Fibroblast of skin of right quadriceps (primary cell): ENCODE results near the gene ESRRA.
"Not testable (repeated sequence)": the region's sequence is repeated elsewhere in the genome, so short reads cannot be mapped to it uniquely, and the experiment has no call there.

Source experiments
- DNase-seq: peaks from one replicate; pipeline ENCODE4 v3.0.0-alpha.2; 2013

ESRRA gene

DNA sequence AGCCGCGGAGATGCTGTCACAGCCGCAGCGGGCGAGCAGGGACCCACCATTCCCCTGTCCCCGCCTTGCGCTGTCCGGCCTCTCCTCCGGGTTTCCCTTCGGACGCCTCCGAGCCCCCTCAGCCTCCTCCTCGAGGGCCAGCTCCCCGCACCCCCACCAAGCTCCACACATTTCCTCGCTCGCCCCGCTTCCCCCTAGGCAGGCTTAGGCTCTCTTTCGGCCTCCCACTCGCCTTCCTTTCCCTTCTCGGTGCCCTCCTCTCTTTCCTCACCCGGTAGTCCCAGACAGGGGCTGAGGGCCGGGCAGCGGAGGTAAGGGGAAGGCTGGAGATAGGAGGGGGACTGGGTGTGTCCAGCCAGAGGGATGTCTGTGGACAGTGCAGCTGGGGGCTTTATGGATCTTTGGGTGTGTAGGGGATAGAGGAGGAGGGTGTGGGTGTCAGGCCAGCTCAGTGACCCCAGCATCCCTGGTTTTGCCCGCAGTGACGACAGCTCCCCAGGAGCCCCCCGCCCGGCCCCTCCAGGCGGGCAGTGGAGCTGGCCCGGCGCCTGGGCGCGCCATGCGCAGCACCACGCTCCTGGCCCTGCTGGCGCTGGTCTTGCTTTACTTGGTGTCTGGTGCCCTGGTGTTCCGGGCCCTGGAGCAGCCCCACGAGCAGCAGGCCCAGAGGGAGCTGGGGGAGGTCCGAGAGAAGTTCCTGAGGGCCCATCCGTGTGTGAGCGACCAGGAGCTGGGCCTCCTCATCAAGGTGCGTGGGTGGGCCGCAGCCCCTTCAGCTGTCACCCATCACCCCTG is 12.7 kb upstream of the ESRRA start:
- DNase-seq = no peak

- DNase-seq = no peak
Observed at GRCh38 chr11:64294774-64295173, 10.6 kb upstream of the ESRRA start.

GRCh38 chr11:64295760-64296159 is 9.6 kb upstream of the ESRRA start:
- DNase-seq = no peak

- no peak for DNase-seq
Observed at GRCh38 chr11:64296236-64296635, 9.1 kb upstream of the ESRRA start.

GRCh38 chr11:64296830-64297698 is 8.3 kb upstream of the ESRRA start:
- DNase-seq = no peak

DNA sequence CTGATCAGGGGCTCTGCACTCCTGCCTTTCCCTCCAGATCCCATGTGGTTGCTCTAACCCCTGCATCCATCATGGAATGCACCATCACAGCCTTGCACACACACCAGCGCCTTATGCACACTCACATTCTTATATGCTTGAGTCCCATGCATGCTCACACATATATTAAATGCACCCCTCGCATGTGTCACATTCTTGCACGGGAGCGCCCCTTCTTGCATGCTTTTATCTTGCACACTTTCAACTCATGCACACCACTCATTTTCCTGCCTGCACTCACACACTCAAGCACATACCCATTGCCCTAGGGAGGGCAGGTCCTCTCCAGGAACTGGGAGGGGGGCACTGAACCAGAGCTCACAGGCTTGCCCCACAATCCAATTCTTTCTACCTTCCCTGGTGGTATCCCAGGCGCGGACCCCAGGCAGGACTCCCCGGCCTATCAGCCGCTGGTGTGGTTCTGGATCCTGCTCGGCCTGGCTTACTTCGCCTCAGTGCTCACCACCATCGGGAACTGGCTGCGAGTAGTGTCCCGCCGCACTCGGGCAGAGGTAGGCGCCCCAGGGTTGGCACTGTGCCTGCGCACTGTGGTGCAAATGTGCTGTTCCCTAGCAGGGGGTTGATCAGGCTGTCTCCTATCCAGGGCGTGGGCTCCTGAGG is 7.5 kb upstream of the ESRRA start:
- no peak for DNase-seq

DNA sequence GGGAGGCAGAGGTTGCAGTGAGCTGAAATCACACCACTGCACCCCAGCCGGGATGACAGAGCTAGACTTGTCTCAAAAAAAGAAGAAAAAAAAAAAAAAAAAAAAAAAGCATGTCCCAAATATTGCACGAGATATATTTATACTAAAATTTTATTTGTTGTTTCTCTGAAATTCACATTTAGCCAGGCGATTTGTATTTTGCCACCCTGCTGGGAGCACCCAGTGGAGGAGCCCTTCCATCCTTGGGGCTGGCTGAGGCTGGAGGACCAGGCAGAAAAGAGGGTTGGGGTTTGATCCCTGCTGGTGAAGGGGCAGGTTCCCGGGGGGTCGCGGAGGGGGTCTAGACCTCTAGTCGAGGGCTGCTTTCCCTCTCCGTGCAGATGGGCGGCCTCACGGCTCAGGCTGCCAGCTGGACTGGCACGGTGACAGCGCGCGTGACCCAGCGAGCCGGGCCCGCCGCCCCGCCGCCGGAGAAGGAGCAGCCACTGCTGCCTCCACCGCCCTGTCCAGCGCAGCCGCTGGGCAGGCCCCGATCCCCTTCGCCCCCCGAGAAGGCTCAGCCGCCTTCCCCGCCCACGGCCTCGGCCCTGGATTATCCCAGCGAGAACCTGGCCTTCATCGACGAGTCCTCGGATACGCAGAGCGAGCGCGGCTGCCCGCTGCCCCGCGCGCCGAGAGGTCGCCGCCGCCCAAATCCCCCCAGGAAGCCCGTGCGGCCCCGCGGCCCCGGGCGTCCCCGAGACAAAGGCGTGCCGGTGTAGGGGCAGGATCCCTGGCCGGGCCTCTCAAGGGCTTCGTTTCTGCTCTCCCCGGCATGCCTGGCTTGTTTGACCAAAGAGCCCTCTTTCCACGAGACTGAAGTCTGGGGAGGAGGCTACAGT is 6.1 kb upstream of the ESRRA start:
- DNase-seq = no peak

DNA sequence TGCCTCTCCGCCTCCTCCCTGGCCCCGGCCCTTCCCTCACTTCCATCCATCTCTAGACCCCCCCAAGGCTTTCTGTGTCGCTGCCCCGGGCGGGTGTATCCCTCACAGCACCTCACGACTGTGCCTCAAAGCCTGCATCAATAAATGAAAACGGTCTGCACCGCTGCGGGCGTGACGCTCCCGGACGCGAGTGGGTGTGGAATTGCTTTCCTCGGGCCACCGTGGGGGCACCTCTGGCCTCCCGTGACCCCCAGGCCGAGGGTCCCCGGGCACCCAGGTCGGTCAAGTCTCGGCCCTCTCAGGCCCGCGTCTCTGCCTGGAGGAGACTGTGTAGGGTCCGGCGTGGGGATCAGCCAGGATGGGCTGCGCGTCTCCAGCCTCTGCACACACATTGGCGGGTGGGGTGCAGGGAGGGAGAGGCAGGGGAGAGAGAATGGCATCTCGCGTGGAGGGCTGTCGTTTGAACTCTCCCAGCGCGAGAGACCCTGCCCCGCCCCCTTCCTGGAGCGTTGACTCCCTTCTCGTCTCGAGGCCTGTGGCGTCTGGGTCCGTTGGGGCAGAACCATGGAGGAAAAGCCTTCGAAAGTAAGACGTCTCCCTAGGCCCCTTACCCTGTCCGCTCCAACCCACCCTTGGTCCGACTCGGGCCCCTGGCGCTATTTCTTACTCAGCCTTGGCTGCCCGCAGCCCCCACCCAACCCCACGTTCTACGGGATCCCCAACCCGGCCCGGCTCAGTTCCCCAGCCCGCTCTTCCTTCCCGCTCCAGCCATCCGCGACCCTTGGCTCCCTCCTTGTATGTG is 5.3 kb upstream of the ESRRA start, which contains the start of gene CATSPERZ:
Gene CATSPERZ (plus strand): TSS at position 512 of the 802 bp plus-strand sequence. CDS start 53 bp downstream, at position 565.
- no peak for DNase-seq

DNA sequence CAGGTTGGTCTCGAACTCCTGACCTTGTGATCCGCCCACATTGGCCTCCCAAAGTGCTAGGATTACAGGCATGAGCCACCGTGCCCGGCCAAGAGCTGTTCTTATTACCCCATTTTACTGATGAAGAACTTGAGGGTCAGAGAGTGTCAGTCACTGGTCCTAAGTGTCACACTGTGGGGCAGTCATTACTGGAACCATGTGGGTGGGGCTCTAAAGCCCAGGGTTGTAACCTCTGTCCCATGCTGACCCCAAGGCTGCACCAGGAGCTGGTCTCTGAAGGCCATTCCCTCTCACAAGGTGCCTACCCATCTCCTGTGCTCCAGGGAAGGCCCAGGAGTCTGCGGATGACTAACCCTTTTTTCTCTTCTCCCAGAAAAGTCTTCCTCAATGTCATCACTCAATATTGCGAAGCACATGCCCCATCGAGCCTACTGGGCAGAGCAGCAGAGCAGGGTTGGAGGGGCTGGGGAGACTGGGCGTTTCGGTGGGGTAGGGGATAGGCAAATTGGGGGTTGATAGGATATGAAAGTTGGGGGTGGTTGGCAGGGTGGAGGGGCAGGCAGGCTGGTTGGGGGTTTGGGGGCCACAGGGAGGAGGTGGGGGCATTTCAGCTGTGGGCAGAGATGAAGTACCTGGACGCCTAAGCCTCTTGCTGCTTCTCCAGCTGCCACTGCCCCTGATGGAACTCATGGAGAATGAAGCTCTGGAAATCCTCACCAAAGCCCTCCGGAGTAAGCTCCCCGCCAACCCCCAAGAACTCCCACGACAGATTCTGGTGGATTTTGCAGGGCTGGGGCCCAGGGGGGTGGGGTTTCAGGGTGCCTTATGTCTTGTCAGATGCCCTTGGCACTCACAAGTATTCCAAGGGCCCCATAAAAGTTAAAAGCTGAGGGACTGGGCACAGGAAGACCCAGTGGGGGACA is 2.0 kb upstream of the ESRRA start:
- DNase-seq = no peak

GRCh38 chr11:64304032-64304315 is 1.4 kb upstream of the ESRRA start:
- DNase-seq = no peak

DNA sequence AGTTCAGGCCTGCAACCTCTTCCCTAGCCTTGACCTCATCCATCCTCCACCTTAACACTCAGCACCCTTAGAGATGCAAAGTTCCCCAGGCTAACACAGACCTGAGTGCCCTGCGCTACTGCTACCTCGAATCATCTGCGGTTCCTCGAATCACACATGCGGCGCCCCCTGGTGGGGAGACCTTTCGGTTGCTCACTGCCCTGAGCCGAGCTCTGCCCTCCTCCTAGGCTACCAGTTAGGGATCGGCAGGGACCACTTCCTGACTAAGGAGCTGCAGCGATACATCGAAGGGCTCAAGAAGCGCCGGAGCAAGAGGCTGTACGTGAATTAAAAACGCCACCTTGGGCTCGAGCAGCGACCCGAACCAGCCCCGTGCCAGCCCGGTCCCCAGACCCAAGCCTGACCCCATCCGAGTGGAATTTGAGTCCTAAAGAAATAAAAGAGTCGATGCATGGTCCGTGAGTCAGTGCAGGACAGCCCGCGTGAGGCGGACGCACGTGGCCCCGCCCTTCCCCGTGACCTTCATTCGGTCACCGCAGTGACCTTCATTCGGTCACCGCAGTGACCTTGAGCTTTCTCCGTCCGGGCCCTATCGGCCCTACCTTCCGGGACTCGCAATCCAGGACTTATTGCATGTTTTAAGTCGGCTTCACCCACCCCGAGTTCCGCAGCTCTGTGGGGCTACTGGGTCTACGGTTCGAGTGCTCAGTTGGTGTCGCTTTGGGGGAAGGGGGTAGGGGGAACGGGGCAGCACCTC is 830 bp upstream of the ESRRA start:
- peak; percentile 82 for DNase-seq

GRCh38 chr11:64305691-64306562 is 603 bp downstream of the ESRRA start:
- DNase-seq = peak; percentile 53

DNA sequence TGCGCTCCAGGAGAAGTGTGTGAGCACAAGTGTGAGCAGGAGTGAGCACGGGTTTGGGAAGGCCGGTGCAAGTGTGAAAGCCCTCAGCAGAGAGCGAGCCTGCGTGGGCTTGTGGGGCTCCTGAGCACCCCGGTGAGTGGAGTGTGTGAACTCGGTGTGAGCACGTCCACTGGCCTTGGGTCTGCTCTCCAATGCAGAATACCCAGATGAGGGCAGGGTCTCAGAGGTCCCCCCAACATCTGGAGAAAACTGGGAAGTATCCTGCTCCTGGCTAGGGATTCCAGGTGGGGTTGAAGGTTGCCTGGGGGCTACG is 1.2 kb downstream of the ESRRA start:
- no peak for DNase-seq

GRCh38 chr11:64306876-64307622 is 1.7 kb downstream of the ESRRA start:
- DNase-seq = no peak

DNA sequence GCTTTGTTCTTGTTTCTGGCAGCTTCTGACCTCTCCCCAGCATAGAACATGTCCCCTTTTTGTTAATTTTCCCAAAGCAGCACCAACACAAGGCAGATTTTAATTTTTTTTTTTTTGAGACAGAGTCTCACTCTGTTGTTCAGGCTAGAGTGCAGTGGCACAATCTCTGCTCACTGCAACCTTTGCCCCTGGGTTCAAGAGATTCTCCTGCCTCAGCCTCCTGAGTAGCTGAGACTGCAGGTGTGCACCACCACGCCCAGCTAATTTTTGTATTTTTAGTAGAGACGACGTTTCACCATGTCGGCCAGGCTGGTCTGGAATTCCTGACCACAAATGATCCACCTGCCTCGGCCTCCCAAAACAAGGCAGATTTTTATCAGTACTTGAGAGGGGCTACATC is 2.5 kb downstream of the ESRRA start:
- DNase-seq = not testable (repeated sequence)

DNA sequence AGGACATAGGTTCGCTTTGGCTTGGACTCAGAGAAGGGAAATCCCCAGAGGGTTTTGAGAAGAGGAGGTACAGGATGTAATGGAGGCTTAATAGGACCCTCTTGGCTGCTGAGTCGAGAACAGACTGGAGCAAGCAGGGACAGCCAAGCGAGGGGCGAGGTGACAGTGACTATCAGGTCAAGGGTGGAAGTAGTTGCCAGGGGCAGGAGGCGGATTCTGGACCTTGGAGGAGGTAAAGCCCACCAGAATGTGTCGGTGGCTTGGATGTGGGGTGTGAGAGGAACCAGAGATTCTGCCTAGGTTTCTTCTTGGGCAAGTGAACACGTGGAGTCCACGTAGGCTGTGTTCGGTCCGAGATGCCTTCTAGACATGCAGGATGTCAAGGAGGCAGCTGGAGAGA is 7.6 kb downstream of the ESRRA start:
- no peak for DNase-seq

DNA sequence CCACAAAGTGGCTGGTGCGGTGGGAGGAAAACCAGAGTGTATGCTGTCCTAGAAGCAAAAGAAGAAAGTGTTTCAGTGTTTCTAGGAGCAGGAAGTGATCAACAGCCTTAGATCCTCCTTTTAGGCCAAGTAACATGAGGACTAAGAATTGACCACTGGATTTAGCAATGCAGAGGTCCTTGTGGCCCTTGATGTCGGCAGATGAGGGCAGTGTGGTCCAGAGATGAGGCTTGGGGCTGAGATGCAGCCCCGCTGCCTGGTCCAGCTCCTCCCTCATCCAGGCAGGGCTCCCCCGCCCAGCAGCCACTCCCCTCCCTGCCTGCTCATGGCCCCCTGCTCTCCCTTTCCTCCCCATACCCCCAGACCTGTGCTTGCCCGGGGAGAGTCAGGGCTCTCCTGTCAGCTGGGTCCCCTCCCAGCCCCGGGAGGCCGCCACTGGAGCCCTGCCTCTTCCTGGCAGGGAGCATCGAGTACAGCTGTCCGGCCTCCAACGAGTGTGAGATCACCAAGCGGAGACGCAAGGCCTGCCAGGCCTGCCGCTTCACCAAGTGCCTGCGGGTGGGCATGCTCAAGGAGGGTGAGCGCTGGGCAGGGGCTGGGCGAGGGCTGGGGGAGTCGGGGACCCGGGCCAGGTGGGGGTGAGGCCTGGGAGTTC is 8.3 kb downstream of the ESRRA start:
- no peak for DNase-seq
